Measurements from ENCODE around the gene MUL1.

DNA sequence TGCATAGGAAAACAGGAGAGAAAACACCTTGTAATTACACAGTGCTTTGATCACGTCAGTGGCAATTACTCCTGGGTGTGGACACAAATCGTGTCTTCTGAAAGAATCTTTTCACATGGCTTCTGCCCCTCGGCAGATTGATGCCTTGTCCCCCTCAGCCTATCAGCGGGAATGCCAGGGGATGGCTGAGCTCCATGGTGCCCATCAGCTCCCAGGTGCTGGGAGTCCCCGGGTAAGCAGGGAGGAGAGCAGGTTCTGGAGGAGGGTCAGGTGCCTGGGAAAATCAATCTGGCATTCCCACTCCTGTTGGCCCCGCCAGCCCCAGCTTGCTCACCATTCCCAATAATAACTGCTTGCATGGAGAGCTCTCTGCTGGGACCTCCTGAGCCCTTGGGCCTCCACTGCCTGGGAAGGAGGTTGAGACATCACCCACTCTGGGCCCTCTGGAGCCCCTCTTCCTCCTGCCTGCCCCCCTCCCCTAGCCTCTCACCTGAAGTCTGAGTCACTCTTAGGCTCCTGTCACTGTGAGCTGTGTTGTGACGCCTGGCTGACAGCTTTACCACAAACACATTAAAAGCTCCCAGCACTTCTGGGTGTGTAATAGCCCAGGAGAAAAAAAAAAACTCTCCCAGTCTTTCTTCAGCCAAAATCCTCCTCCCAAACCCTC lies 26.9 kb downstream of the MUL1 start:
- TF ChIP-seq CTCF (IDR thresholded peaks at IDR 0.05) (no peak), POLR2A (IDR thresholded peaks at IDR 0.05) (no peak)

Measured in testis (tissue), 2 donors.